H1 (cell line): ENCODE results near the gene PPP1R13B. TPM values are rescaled to one million over a fixed set of nuclear protein-coding genes. Genes with fewer than 3 reads are reported as not detected.

Experiments used
- CTCF ChIA-PET: fragments of 300-600 bp; sonication (Branson Sonifier 250); formaldehyde crosslinking; loops from one replicate; lab custom pipeline; 2021; ENCODE audit not compliant: partially characterized antibody; lab: Charles Lee
- POLR2A ChIA-PET: fragments of 300-600 bp; sonication (Branson Sonifier 250); formaldehyde crosslinking; loops from one replicate; lab custom pipeline; 2021; ENCODE audit warnings: inconsistent platforms; ENCODE audit not compliant: partially characterized antibody; lab: Charles Lee
- DNase-seq, 2 experiments: peaks; one replicate each; pipeline versions ENCODE4 v3.0.0 to v3.0.0-alpha.2; 2010 to 2022; ENCODE audit warnings: low spot score in 2 of 2, low read depth in 1 of 2, mixed read lengths in 1 of 2
- FAIRE-seq: peaks from 2 replicates; lab custom pipeline; 2011; peaks lifted over from hg19 to GRCh38; lab: Jason Lieb, UNC
- H2AFZ ChIP-seq: 2 replicates; pipeline ENCODE4 v1.8.1; 2012; ENCODE audit warnings: low read length, inconsistent platforms
- H2AK5ac ChIP-seq: 2 replicates; pipeline ENCODE4 v1.6.1; 2013; ENCODE audit warnings: low read depth, low read length
- H2BK120ac ChIP-seq: replicated peaks from 2 replicates; pipeline ENCODE3; 2013; ENCODE audit warnings: low read depth, low read length, inconsistent platforms
- H2BK12ac ChIP-seq: 2 replicates; pipeline ENCODE4 v1.6.1; 2013; ENCODE audit warnings: low read depth, low read length
- H2BK15ac ChIP-seq: 2 replicates; pipeline ENCODE4 v1.6.1; 2013; ENCODE audit warnings: low read length
- H2BK20ac ChIP-seq: 2 replicates; pipeline ENCODE4 v1.6.1; 2013; ENCODE audit warnings: low read length
- H2BK5ac ChIP-seq: 2 replicates; pipeline ENCODE4 v1.6.1; 2013; ENCODE audit warnings: low read depth, low read length
- H3K14ac ChIP-seq: 2 replicates; pipeline ENCODE4 v1.6.1; 2013; ENCODE audit warnings: inconsistent platforms; ENCODE audit not compliant: insufficient read length
- H3K18ac ChIP-seq: 2 replicates; pipeline ENCODE4 v1.6.1; 2013; ENCODE audit warnings: low read length; ENCODE audit errors: extremely low read depth
- H3K23ac ChIP-seq: 2 replicates; pipeline ENCODE4 v1.6.1; 2013; ENCODE audit warnings: inconsistent platforms; ENCODE audit not compliant: insufficient read length
- H3K23me2 ChIP-seq: 2 replicates; pipeline ENCODE4 v1.6.1; 2013; ENCODE audit warnings: low read depth, low read length
- H3K27ac ChIP-seq: 2 replicates; pipeline ENCODE4 v1.6.1; 2011; ENCODE audit warnings: low read depth, low read length, inconsistent platforms
- H3K27me3 ChIP-seq, 4 experiments: replicated peaks in 1 of 4; 1 replicate in 1 of 4; 2 replicates in 3 of 4; pipeline versions ENCODE4 v1.6.1 to v1.8.1; 2011 to 2013; ENCODE audit warnings: low read length in 3 of 4, mild to moderate bottlenecking in 3 of 4, inconsistent platforms in 2 of 4, mixed read lengths in 2 of 4, moderate library complexity in 1 of 4; ENCODE audit not compliant: control insufficient read depth in 3 of 4, insufficient read depth in 3 of 4; ENCODE audit errors: extremely low read depth in 1 of 4
- H3K36me3 ChIP-seq, 4 experiments: 2 replicates each; pipeline versions ENCODE4 v1.6.1 to v1.8.1; 2011 to 2013; ENCODE audit warnings: mild to moderate bottlenecking in 4 of 4, low read length in 3 of 4, moderate library complexity in 2 of 4, control low read depth in 1 of 4, inconsistent platforms in 1 of 4; ENCODE audit not compliant: insufficient read depth in 4 of 4, control insufficient read depth in 2 of 4
- H3K4ac ChIP-seq: replicated peaks from 2 replicates; pipeline ENCODE3; 2013; ENCODE audit warnings: low read length, low read depth, mixed read lengths, inconsistent platforms; ENCODE audit not compliant: insufficient read length
- H3K4me1 ChIP-seq, 4 experiments: replicated peaks in 1 of 4; 1 replicate in 1 of 4; 2 replicates in 3 of 4; pipeline versions ENCODE4 v1.6.1 to v1.8.1; 2011 to 2013; ENCODE audit warnings: low read length in 3 of 4, inconsistent platforms in 2 of 4, mixed read lengths in 1 of 4; ENCODE audit not compliant: insufficient read depth in 4 of 4, control insufficient read depth in 3 of 4
- H3K4me2 ChIP-seq, 2 experiments: 2 replicates each; pipeline versions ENCODE4 v1.6.1 to v1.8.1; 2011 to 2013; ENCODE audit warnings: low read depth in 2 of 2, low read length in 2 of 2, control low read depth in 1 of 2, inconsistent platforms in 1 of 2, mild to moderate bottlenecking in 1 of 2; ENCODE audit not compliant: insufficient read depth in 1 of 2
- H3K4me3 ChIP-seq, 4 experiments: fragments of 200-600, 300-600 bp in 1 of 4; sonication (generic), shearing (Covaris generic), sonication (Bioruptor Twin) in 1 of 4; 2 replicates each; pipeline versions ENCODE4 v1.5.1 to v1.8.1; 2011 to 2016; ENCODE audit warnings: low read length in 4 of 4, low read depth in 3 of 4, control low read depth in 2 of 4, inconsistent platforms in 2 of 4, mild to moderate bottlenecking in 2 of 4, mixed read lengths in 1 of 4, moderate library complexity in 1 of 4; ENCODE audit not compliant: insufficient read depth in 2 of 4; ENCODE audit errors: extremely low read depth in 1 of 4
- H3K56ac ChIP-seq: replicated peaks from 2 replicates; pipeline ENCODE3; 2013; ENCODE audit warnings: low read depth, mild to moderate bottlenecking, mixed read lengths, low read length, inconsistent platforms; ENCODE audit not compliant: insufficient read length
- H3K79me1 ChIP-seq: 2 replicates; pipeline ENCODE4 v1.6.1; 2013; ENCODE audit warnings: low read depth, low read length, control low read depth
- H3K79me2 ChIP-seq, 2 experiments: 2 replicates each; pipeline versions ENCODE4 v1.6.1 to v1.8.1; 2012 to 2013; ENCODE audit warnings: low read length in 2 of 2, mild to moderate bottlenecking in 2 of 2, inconsistent platforms in 1 of 2; ENCODE audit not compliant: insufficient read depth in 2 of 2, control insufficient read depth in 1 of 2
- H3K9ac ChIP-seq, 4 experiments: replicated peaks in 1 of 4; 1 replicate in 1 of 4; 2 replicates in 3 of 4; pipeline versions ENCODE4 v1.6.1 to v1.8.1; 2011 to 2013; ENCODE audit warnings: low read depth in 3 of 4, low read length in 3 of 4, control low read depth in 2 of 4, mild to moderate bottlenecking in 2 of 4, moderate library complexity in 2 of 4, inconsistent platforms in 1 of 4; ENCODE audit errors: extremely low read depth in 1 of 4
- H3K9me3 ChIP-seq, 2 experiments: 2 replicates each; pipeline versions ENCODE4 v1.6.1 to v1.8.1; 2012 to 2013; ENCODE audit warnings: mild to moderate bottlenecking in 2 of 2, moderate library complexity in 2 of 2, control low read depth in 1 of 2, inconsistent platforms in 1 of 2, low read depth in 1 of 2, low read length in 1 of 2, mixed read lengths in 1 of 2; ENCODE audit not compliant: insufficient read depth in 2 of 2
- H4K20me1 ChIP-seq, 2 experiments: replicated peaks in 1 of 2; 2 replicates each; pipeline versions ENCODE3 to v1.8.1; 2011 to 2013; ENCODE audit warnings: inconsistent platforms in 2 of 2, low read length in 2 of 2, mild to moderate bottlenecking in 1 of 2; ENCODE audit not compliant: insufficient read depth in 2 of 2, control insufficient read depth in 1 of 2
- H4K5ac ChIP-seq: 2 replicates; pipeline ENCODE4 v1.6.1; 2013; ENCODE audit warnings: low read length, low read depth, mixed read lengths, inconsistent platforms; ENCODE audit not compliant: insufficient read length
- H4K8ac ChIP-seq: 2 replicates; pipeline ENCODE4 v1.8.0; 2013; ENCODE audit warnings: mild to moderate bottlenecking, moderate library complexity, low read length, inconsistent platforms; ENCODE audit not compliant: insufficient read depth; ENCODE audit errors: extremely low read depth
- H4K91ac ChIP-seq: replicated peaks from 2 replicates; pipeline ENCODE3; 2013; ENCODE audit warnings: low read length, mixed read lengths, inconsistent platforms; ENCODE audit not compliant: insufficient read length
- ATF3 ChIP-seq: IDR thresholded peaks from 2 replicates; pipeline ENCODE4 v1.6.1; 2011; ENCODE audit warnings: low read depth, mild to moderate bottlenecking, low read length; ENCODE audit not compliant: insufficient read depth
- EGR1 ChIP-seq: IDR thresholded peaks from 2 replicates; pipeline ENCODE4 v1.6.1; 2011; ENCODE audit warnings: low read depth, low read length, borderline replicate concordance
- HDAC6 ChIP-seq: IDR thresholded peaks from one replicate; pipeline ENCODE4 v1.7.1; 2012; ENCODE audit warnings: low read depth, mild to moderate bottlenecking, inconsistent platforms, low read length, moderate library complexity
- PHF8 ChIP-seq: fragments of 200-600 bp; sonication (generic); conservative IDR thresholded peaks from 2 replicates; pipeline ENCODE4 v1.7.1; 2012; ENCODE audit warnings: low read depth, mild to moderate bottlenecking, inconsistent platforms, low read length, moderate library complexity
- POLR2AphosphoS5 ChIP-seq: IDR thresholded peaks from 2 replicates; pipeline ENCODE4 v1.6.1; 2011; ENCODE audit warnings: low read depth, low read length
- POU5F1 ChIP-seq: IDR thresholded peaks from 2 replicates; pipeline ENCODE4 v1.6.1; 2011; ENCODE audit warnings: low read depth, mild to moderate bottlenecking, low read length, moderate library complexity
- RNF2 ChIP-seq: fragments of 200-900, 300-1000 bp; sonication (generic); IDR thresholded peaks from 2 replicates; pipeline ENCODE4 v1.7.1; 2016; ENCODE audit warnings: borderline replicate concordance, low read depth, mild to moderate bottlenecking, antibody characterized with exemption, low read length; ENCODE audit not compliant: poor library complexity, severe bottlenecking; ENCODE audit errors: missing control alignments
- YY1 ChIP-seq: IDR thresholded peaks from 2 replicates; pipeline ENCODE4 v1.6.1; 2011; ENCODE audit warnings: low read depth, mild to moderate bottlenecking, low read length
- WGBS, 2 experiments: shearing (Covaris generic) in 1 of 2; methylation state at CpG; one replicate each; pipeline versions ENCODE4 v1.1.6 to v1.1.7; 2013 to 2015; ENCODE audit warnings: low lambda C conversion rate in 2 of 2, mixed read lengths in 2 of 2, inconsistent platforms in 1 of 2, low coverage in 1 of 2, missing lambda C conversion rate in 1 of 2; ENCODE audit not compliant: insufficient replicate concordance in 2 of 2, insufficient coverage in 1 of 2, insufficient read length in 1 of 2; ENCODE audit errors: extremely low coverage in 1 of 2, missing lambda C conversion rate in 1 of 2; 5-methylcytosine and 5-hydroxymethylcytosine counted together
- polyA plus RNA-seq, 7 experiments: library from polyadenylated mRNA; depleted of rRNA in 3 of 7; stranded (reverse) in 5 of 7; unstranded in 2 of 7; fragments of >200 nt in 5 of 7; fragments of 200-250 nt in 2 of 7; gene quantifications; 1 replicate in 5 of 7; 2 replicates in 1 of 7; 4 replicates in 1 of 7; pipeline versions ENCODE4 v1.2.1 to v1.2.3, GENCODE V29; 2011 to 2013; ENCODE audit warnings: missing spikeins in 2 of 7, mixed read lengths in 2 of 7
- total RNA-seq: library from RNA; stranded (reverse); fragmentation: NEBNext Ultra II Directional; extraction: Animal tissue kit (Norgen Biotek cat#: 25700); gene quantifications from 2 replicates; pipeline ENCODE4 v1.2.1, GENCODE V29; 2021

Gene PPP1R13B
- total and polyA plus RNA-seq, 2 of the 8 experiments (the other 6 are each of a cell fraction or from before 2014, with no cell fraction given) = 2.6 to 8.9 TPM

- peak overlapping the region; percentile 19 for H3K4ac ChIP-seq
- H3K23ac ChIP-seq = no peak overlapping the region
- ChIA-PET CTCF (interaction anchor here (0.5 to 2.3 kb wide), 3 partner anchors 41 to 305 kb away, joined by 3 to 14 read pairs (median 3); no protein-coding TSS in a partner anchor), POLR2A (interaction anchor here (1.0 kb wide), 1 partner anchor 224 kb away, joined by 4 read pairs; no protein-coding TSS in a partner anchor)
- H4K8ac ChIP-seq = no peak overlapping the region
- no peaks in the 10 kb centered on the region for H3K36me3 ChIP-seq
- H4K91ac ChIP-seq = peak overlapping the region; percentile 4
- no peak overlapping the region for H3K56ac ChIP-seq
- H3K23me2 ChIP-seq = no peaks in the 10 kb centered on the region
- no peak overlapping the region for H2AFZ ChIP-seq
- no peaks in the 10 kb centered on the region for H3K9me3 ChIP-seq
- no peak overlapping the region for H3K4me3 ChIP-seq
- FAIRE-seq = no peak
- H2BK120ac ChIP-seq = no peak overlapping the region
- H3K18ac ChIP-seq = no peak overlapping the region; the same call in 1 of the 2 replicates
- H3K79me2 ChIP-seq = no peaks in the 10 kb centered on the region
- H3K27ac ChIP-seq = no peak overlapping the region
- H3K9ac ChIP-seq = no peak overlapping the region
- peaks cover 0 to 5% (median 2%) of the 10 kb centered on the region in 4 experiments; a peak in 3 of 7 replicates for H3K27me3 ChIP-seq
- peak overlapping the region; percentile 88 for H2BK15ac ChIP-seq
- H3K4me2 ChIP-seq = no peak overlapping the region
- H2BK12ac ChIP-seq = peak overlapping the region; percentile 9; the same call in 1 of the 2 replicates
- H3K4me1 ChIP-seq = peaks cover 0 to 25% (median 21%) of the 10 kb centered on the region in 4 experiments; a peak in 6 of 7 replicates
- DNase-seq = no peak
- no peak overlapping the region for H4K5ac ChIP-seq
- no peaks in the 10 kb centered on the region for H4K20me1 ChIP-seq
- H2BK20ac ChIP-seq = 0 out of 2 replicates have a peak overlapping the region, but pooled peaks have one; percentile 32
- no peaks in the 10 kb centered on the region; the same call in 1 of the 2 replicates for H3K79me1 ChIP-seq
- H2BK5ac ChIP-seq = no peak overlapping the region
- no peak overlapping the region for H2AK5ac ChIP-seq
- 91% methylated on average over 13 of the region's 13 CpGs; no CpG with 5 or more reads in 1 of the 2 experiments for WGBS, 2 experiments
- no peak overlapping the region for H3K14ac ChIP-seq
- no peak for TF ChIP-seq RNF2
- no peak for TF ChIP-seq HDAC6
- no peak for TF ChIP-seq YY1
- TF ChIP-seq POLR2AphosphoS5 = no peak
- no peak for TF ChIP-seq POU5F1
- no peak for TF ChIP-seq EGR1
- no peak for TF ChIP-seq ATF3
- TF ChIP-seq PHF8 = no peak
These were observed 6.8 kb upstream of the PPP1R13B start for GRCh38 chr14:103854017-103854808.
